GM12874 (cell line): ENCODE measurements around the gene MRPL9.

Experiments
- CTCF ChIP-seq: IDR thresholded peaks from 2 replicates; pipeline ENCODE4 v1.5.1; 2011; ENCODE audit warnings: low read depth, mild to moderate bottlenecking, control low read depth, low read length, moderate library complexity; ENCODE audit not compliant: insufficient read depth

Gene MRPL9

GRCh38 chr1:151779852-151780251 is 16.6 kb upstream of the MRPL9 start:
- TF ChIP-seq CTCF, result no peak

GRCh38 chr1:151777317-151777716 is 14.0 kb upstream of the MRPL9 start:
- TF ChIP-seq CTCF, result no peak

GRCh38 chr1:151776665-151777062 is 13.4 kb upstream of the MRPL9 start:
- no peak for TF ChIP-seq CTCF

GRCh38 chr1:151775894-151776664 is 12.8 kb upstream of the MRPL9 start:
- no peak for TF ChIP-seq CTCF

GRCh38 chr1:151774256-151774922 is 11.1 kb upstream of the MRPL9 start:
- TF ChIP-seq CTCF, result no peak

GRCh38 chr1:151773702-151774101 is 10.4 kb upstream of the MRPL9 start:
- no peak for TF ChIP-seq CTCF

GRCh38 chr1:151763990-151764389 is 694 bp upstream of the MRPL9 start:
- no peak for TF ChIP-seq CTCF
